Measurements from ENCODE around the gene ZEB2. TPM values are rescaled to one million over a fixed set of nuclear protein-coding genes. Genes with fewer than 3 reads are reported as not detected.
"Not testable (repeated sequence)": the region's sequence is repeated elsewhere in the genome, so short reads cannot be mapped to it uniquely, and the experiment has no call there.

The ZEB2 gene
- total RNA-seq, 1 donor from 2014 or later, result 161 TPM

GRCh38 chr2:144385381-144385780 is 134.5 kb downstream of the ZEB2 start:
- DNase-seq, result no peak

DNA sequence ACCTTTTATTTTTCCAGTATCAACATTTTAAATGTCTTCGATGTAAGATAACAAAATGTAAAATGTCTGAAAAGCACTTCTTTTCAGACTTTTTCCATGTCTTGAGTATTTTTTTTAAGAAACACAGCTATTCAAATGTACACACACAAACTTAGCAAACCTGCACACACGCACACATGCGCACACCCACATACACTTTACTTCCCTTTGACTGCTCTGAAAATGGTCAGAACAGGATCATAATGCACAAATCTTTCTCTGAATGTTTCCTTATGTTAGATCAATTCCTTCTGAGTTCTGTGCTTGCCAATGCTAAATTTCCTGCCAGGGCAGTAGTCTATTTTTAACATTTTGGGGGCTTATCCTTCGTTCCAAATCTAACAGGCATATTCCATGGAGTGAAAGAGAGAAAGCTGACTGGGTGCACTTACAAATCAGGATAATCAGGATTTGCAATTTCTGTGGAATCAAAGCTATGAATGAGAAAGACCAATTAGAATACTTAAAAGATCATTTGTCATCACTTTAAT is 136.3 kb downstream of the ZEB2 start:
- no peak for DNase-seq

GRCh38 chr2:144382849-144383248 is 137.1 kb downstream of the ZEB2 start:
- DNase-seq, result no peak

GRCh38 chr2:144381716-144382115 is 138.2 kb downstream of the ZEB2 start:
- no peak for DNase-seq

DNA sequence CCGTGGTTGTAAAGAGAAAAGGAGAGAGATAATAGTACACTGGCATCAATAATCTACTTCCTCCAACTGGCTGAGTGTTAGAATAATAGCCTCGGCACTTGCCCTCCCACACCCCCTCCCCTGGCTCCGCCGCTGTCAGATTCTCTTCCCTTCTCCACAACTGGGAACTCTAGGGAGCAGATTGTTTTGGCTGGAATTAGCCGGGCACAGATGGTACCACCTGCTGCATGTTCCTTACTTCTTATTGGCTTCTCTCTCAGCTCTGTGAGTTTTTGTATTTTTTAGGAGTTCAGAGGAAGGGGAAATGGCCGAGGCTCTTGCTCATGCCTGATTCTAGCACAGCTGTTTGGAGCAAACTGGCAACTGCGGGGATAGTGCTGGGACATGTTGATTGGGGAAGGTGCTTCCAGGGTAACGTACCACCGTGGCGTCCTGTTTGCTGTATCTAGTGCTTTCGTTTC is 140.0 kb downstream of the ZEB2 start:
- peak; percentile 97 for DNase-seq

- peak; percentile 44 for DNase-seq
Measured at GRCh38 chr2:144378551-144378950, 141.4 kb downstream of the ZEB2 start.

GRCh38 chr2:144377914-144378313 is 142.0 kb downstream of the ZEB2 start:
- DNase-seq, result no peak

DNA sequence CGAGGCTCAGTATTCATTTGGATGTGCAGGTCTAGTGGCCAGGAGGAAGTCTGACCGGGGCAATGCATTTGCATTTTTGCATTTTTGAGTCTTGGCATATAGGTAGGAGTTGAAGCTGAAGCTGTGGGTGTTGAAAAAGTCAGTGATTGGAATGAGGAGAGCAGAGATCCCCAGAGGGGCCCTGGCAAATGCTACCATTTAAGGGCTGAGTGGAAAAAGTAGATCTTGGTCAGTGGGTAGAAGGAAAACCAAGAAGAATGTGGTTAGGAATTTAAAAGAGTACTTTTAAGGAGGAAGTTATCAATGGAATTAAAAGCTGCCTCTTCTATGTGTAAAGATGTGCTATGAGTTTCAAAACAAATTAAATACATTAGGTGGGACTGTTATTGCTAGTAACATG is 143.0 kb downstream of the ZEB2 start:
- DNase-seq, result no peak

DNA sequence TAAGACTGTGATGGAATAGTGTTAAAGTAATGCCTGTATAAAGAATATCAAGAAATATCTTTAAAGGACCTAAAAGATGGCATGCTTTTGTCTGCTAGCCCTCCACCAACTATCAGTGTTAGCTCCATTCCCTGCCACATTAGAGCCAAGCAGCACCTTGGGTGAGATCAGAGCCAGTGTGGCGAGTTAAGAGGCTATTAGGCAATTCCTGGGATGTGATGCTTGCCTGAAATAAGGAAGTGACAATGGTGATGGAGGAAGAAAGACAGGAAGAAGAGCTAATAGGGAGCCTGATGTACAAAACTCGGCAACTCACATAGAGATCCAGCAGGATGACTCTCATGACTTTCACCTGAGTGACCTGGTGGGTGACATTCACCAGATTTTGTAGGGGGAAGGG is 143.5 kb downstream of the ZEB2 start:
- no peak for DNase-seq

DNA sequence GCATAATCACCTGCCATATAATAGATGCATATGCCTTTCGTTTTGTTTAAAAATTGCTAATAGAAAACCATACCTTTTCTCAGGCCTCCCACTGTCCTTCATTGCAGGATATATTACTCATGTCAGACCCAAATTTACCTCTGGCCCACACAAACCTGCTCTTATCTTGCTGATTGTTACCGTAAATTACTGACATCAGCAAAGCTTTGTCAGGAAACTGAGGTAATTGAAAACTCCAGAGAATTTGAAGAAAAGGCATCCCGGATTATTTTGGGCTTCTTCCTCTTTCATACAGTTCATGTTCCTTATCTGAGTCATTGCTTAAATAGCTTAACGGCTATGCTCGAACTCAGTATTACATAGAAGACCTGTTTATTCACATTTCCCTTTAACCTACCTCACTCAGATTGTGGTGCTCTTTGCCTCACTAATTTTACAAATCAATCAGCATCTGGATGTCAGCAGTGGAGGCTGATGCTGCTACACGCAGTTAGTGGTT is 145.7 kb downstream of the ZEB2 start:
- no peak for DNase-seq

GRCh38 chr2:144372410-144373080 is 147.4 kb downstream of the ZEB2 start:
- DNase-seq, result peak; percentile 48

DNA sequence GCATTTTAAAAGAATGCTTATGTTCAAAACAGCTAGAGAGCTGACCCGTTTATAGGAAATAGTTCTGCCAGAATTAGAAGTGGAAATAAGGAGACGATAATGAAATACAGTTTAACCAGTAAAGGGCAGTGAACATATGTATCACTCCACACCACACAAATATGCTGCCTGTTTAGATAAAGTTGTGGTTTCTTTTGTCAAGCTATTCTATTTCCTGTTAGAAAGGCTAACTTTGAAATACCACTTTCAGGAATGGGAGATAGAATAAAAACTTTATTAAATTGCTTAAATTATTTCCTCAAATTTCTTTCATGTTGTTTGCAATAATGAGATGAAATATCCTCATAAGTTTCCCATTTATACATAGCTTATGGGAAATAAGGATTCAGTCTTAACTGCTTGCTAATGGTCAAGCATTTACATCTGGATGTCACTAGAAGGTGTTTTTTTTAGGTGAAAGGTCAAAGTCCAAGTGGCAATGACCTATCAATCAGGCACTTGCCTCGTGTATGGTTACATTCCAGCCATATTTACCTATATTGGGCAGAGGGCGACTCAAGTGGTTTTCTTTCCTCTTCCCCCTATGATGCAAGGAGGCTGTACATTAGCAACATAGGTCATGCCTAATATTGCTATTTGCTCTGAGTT is 148.9 kb downstream of the ZEB2 start:
- DNase-seq, result no peak

DNA sequence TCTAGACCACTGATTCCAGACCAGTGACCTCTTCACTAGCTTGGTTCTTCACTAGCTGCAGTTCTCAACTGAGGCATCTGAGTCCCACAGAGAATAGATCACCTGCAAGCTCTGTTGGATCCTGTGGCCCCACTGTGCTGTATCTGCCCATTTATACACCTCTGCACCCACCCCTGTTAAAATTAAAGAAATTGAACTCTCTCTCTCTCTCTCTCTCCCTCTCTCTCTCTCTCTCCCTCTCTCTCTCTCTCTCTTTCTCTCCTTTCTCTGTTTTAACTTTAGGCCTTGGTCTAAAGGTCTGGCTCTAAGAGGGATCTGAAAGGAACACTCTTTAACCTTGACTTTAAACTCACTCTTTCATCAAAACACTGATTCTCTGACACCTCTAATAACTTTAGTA is 150.5 kb downstream of the ZEB2 start:
- DNase-seq, result no peak

- peak; percentile 58 for DNase-seq
Measured at GRCh38 chr2:144366825-144367429, 153.0 kb downstream of the ZEB2 start.

GRCh38 chr2:144364944-144365738 is 154.8 kb downstream of the ZEB2 start:
- DNase-seq, result no peak

GRCh38 chr2:144364247-144364646 is 155.7 kb downstream of the ZEB2 start:
- not testable (repeated sequence) for DNase-seq

DNA sequence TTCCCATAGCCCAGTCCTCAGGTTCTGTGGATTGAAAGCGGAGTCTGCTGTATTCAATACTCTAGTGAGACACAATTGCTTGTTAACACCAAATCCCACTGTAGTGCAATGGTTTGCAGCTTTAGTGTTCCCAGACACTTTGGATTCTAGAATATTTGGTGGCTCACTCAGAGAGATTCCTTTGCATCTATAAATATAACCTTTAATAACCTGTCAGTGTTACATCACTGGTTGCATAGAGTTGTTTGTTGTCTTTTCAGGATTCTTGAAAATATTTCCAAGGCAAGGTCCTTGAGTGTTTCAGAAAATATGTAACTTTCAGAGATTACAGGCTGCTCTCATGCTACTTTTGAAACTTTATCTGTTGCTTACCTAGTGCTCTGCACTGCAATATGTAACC is 157.5 kb downstream of the ZEB2 start:
- no peak for DNase-seq

- no peak for DNase-seq
Measured at GRCh38 chr2:144361742-144362141, 158.2 kb downstream of the ZEB2 start.

GRCh38 chr2:144359684-144360083 is 160.2 kb downstream of the ZEB2 start:
- no peak for DNase-seq

DNA sequence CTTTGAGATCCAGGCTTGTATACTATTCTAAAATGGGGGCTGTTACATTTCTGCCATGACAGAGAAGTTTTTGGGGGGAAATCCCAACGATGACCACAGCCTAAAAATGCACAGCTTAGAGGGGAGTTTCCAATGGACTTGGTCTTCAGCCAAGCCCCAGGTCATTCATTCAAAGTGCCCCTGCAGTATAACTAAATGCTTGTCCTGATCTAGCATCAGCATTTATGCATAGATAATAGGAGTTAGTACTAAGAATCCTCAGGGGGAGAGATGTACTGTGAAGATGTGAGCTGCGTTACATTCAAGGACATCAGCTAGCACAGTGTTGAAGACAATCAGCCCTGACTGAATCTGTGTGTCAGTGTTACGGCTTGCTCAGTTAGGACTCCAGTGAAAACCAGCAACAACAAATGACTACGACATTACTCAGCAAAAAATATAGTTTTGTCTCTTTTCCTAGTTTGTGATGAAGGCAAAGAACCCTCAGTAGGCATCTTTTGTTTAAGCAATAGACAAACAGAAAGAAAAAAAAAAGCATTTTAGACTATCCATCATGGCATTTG is 160.9 kb downstream of the ZEB2 start:
- DNase-seq, result no peak

DNA sequence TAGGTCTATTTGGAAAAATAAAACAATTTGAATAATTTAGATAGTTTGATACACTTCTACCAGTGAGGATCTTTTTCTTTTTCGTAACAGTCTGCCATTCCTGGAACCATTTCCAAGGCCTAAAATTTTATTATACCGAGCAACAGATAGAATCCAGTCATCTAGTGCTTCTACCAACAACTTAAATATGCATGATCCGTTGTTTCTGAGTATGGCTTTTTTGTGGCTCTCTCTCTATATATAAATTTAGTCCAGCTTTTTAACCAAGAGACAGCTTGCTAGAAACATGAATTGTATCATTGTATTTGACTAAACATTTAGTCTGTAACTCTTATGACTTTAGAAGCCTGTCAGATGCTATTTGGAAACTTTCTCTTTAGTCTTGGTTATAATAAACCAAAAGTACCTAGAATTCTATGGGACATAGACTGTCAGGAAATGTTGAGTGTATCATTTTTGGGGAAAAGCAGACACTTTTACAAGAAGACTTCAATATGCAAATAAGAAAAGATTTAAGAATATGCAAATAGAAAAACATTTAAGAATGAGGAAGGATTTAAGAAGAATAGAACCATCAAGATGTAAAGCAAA is 161.4 kb downstream of the ZEB2 start:
- no peak for DNase-seq

Measured in tongue (tissue), 2 donors.